Keratinocyte (primary cell): ENCODE data around the gene ZG16B. TPM values are rescaled to one million over a fixed set of nuclear protein-coding genes. Genes with fewer than 3 reads are reported as not detected.

Source experiments
- DNase-seq: peaks from one replicate; pipeline ENCODE4 v3.0.0-alpha.2; 2011; ENCODE audit warnings: low read depth, missing footprints, low spot score
- FAIRE-seq: peaks from 2 replicates; lab custom pipeline; 2011; peaks lifted over from hg19 to GRCh38; lab: Jason Lieb, UNC
- H2AFZ ChIP-seq: 2 replicates; pipeline ENCODE4 v1.6.0; 2012; ENCODE audit warnings: low read length, control low read depth, inconsistent platforms; ENCODE audit not compliant: control insufficient read depth
- H3K27ac ChIP-seq: 2 replicates; pipeline ENCODE4 v1.5.1; 2011; ENCODE audit warnings: low read length; ENCODE audit not compliant: control insufficient read depth, insufficient read depth
- H3K27me3 ChIP-seq: 3 replicates; pipeline ENCODE4 v1.6.0; 2011; ENCODE audit warnings: low read length; ENCODE audit not compliant: control insufficient read depth, insufficient read depth; ENCODE audit errors: extremely low read depth
- H3K36me3 ChIP-seq, 2 experiments: 2 replicates in 1 of 2; 3 replicates in 1 of 2; pipeline ENCODE4 v1.5.1; 2011; ENCODE audit warnings: low read length in 2 of 2, mild to moderate bottlenecking in 1 of 2; ENCODE audit not compliant: control insufficient read depth in 2 of 2, insufficient read depth in 2 of 2; ENCODE audit errors: extremely low read depth in 1 of 2
- H3K4me1 ChIP-seq: 3 replicates; pipeline ENCODE4 v1.5.1; 2011; ENCODE audit warnings: low read length; ENCODE audit not compliant: control insufficient read depth, insufficient read depth; ENCODE audit errors: extremely low read depth
- H3K4me2 ChIP-seq: 3 replicates; pipeline ENCODE4 v1.6.0; 2011; ENCODE audit warnings: low read depth, low read length; ENCODE audit not compliant: control insufficient read depth, insufficient read depth; ENCODE audit errors: extremely low read depth
- H3K4me3 ChIP-seq, 3 experiments: fragments of 200-600 bp in 1 of 3; sonication (generic) in 1 of 3; 2 replicates in 2 of 3; 3 replicates in 1 of 3; pipeline ENCODE4 v1.5.1; 2011 to 2016; ENCODE audit warnings: low read length in 3 of 3, mild to moderate bottlenecking in 3 of 3, control low read depth in 2 of 3, inconsistent platforms in 1 of 3, low read depth in 1 of 3, mixed read lengths in 1 of 3, mixed run types in 1 of 3, moderate library complexity in 1 of 3; ENCODE audit not compliant: control insufficient read depth in 2 of 3, insufficient read depth in 2 of 3; ENCODE audit errors: extremely low read depth in 1 of 3
- H3K79me2 ChIP-seq: 2 replicates; pipeline ENCODE4 v1.6.0; 2012; ENCODE audit warnings: low read length; ENCODE audit not compliant: control insufficient read depth, insufficient read depth
- H3K9ac ChIP-seq: 3 replicates; pipeline ENCODE4 v1.6.0; 2011; ENCODE audit warnings: low read length; ENCODE audit not compliant: control insufficient read depth, insufficient read depth; ENCODE audit errors: extremely low read depth
- H3K9me1 ChIP-seq: 3 replicates; pipeline ENCODE4 v1.6.0; 2011; ENCODE audit warnings: low read length; ENCODE audit not compliant: control insufficient read depth, insufficient read depth; ENCODE audit errors: extremely low read depth
- H3K9me3 ChIP-seq: 2 replicates; pipeline ENCODE4 v1.5.1; 2012; ENCODE audit warnings: low read depth, low read length; ENCODE audit not compliant: control insufficient read depth
- H4K20me1 ChIP-seq: 3 replicates; pipeline ENCODE4 v1.6.0; 2011; ENCODE audit warnings: low read length; ENCODE audit not compliant: control insufficient read depth, insufficient read depth; ENCODE audit errors: extremely low read depth
- EZH2 ChIP-seq: IDR thresholded peaks from one replicate; pipeline ENCODE4 v1.6.1; 2012; ENCODE audit warnings: inconsistent platforms, mild to moderate bottlenecking, low read length, moderate library complexity
- dilution Hi-C: fragments of 300-500 bp; cut with MboI; formaldehyde crosslinking; loops from one replicate; pipeline ENCODE4 v1.7.0; 2020; ENCODE audit warnings: low sequenced_read_pairs; ENCODE audit not compliant: extremely low pct_ligation_motif_present
- polyA plus RNA-seq, 5 experiments: library from polyadenylated mRNA; depleted of rRNA in 3 of 5; stranded (reverse) in 3 of 5; stranded (forward) in 1 of 5; unstranded in 1 of 5; fragments of >200 nt; gene quantifications; 1 replicate in 1 of 5; 2 replicates in 3 of 5; 3 replicates in 1 of 5; pipeline versions ENCODE4 v1.2.1 to v1.2.3, GENCODE V29; 2011 to 2012; ENCODE audit warnings: missing spikeins in 2 of 5, low read depth in 1 of 5, low replicate concordance in 1 of 5
- TF ChIP-seq, protein P1 (sequence below), 3 experiments: IDR thresholded peaks in 1 of 3; conservative IDR thresholded peaks in 1 of 3; optimal IDR thresholded peaks in 1 of 3; 2 replicates in 2 of 3; 3 replicates in 1 of 3; pipeline versions ENCODE3 to v1.5.1; 2011; ENCODE audit warnings: low read length in 3 of 3, mild to moderate bottlenecking in 3 of 3, moderate library complexity in 2 of 3, control low read depth in 1 of 3, inconsistent platforms in 1 of 3; ENCODE audit not compliant: insufficient read depth in 2 of 3; ENCODE audit errors: extremely low read depth in 1 of 3

Gene ZG16B
- polyA plus RNA-seq, 1 donor (not counting 4 experiments of a cell fraction or from before 2014, with no cell fraction given) = 2.1 TPM

DNA sequence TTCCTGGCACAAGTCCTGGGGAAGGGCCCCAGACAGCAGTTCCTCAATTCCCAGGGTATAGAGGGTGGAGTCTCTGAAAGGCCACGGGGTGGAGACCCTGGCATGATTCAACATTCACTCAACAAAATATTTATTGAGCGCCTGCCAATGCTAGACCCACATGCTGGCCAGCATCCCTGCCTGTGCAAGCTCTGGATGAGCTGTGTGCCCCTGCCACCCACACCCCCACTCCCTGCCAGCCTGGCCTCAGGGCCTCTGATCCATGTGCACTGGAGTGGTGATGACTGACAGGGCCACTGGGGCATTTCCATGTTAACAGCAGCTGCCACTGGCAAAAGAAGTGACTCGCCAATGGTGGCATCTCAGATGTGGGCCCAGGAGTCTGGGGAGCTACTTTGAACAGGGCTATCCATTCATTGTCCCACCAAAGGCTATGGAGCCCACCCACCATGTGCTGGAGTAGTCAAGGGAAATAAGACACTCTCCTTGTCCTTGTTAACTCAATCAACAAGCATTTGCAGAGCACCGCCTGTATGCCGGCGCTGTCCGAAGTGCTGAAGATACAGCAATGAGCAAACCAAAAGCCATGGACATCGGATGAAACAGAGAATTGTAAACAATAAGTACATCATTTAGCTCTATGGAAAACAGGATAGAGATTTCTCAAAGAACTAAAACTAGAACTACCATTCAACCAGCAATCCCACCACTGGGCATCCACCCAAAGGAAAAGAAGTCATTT lies 30.9 kb downstream of the ZG16B start:
- no peak for TF ChIP-seq EZH2
- TF ChIP-seq, protein P1, sequence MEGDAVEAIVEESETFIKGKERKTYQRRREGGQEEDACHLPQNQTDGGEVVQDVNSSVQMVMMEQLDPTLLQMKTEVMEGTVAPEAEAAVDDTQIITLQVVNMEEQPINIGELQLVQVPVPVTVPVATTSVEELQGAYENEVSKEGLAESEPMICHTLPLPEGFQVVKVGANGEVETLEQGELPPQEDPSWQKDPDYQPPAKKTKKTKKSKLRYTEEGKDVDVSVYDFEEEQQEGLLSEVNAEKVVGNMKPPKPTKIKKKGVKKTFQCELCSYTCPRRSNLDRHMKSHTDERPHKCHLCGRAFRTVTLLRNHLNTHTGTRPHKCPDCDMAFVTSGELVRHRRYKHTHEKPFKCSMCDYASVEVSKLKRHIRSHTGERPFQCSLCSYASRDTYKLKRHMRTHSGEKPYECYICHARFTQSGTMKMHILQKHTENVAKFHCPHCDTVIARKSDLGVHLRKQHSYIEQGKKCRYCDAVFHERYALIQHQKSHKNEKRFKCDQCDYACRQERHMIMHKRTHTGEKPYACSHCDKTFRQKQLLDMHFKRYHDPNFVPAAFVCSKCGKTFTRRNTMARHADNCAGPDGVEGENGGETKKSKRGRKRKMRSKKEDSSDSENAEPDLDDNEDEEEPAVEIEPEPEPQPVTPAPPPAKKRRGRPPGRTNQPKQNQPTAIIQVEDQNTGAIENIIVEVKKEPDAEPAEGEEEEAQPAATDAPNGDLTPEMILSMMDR (optimal IDR thresholded peaks at IDR 0.05 in 1 of 3, IDR thresholded peaks at IDR 0.05 in 1 of 3, conservative IDR thresholded peaks at IDR 0.05 in 1 of 3; ENCODE audit: extremely low read depth in 1 of 3, insufficient read depth in 2 of 3, low read length in 3 of 3) = no peak
- no peaks in the 10 kb centered on the region for H3K9me3 ChIP-seq
- H3K79me2 ChIP-seq = no peaks in the 10 kb centered on the region
- dilution Hi-C loops = no loop called here
- H2AFZ ChIP-seq = no peak overlapping the region
- H3K4me2 ChIP-seq = no peak overlapping the region
- no peaks in the 10 kb centered on the region for H3K36me3 ChIP-seq
- H3K4me3 ChIP-seq = no peak overlapping the region
- no peak overlapping the region for H3K9ac ChIP-seq
- no peaks in the 10 kb centered on the region for H4K20me1 ChIP-seq
- DNase-seq (no peak), FAIRE-seq (peak; percentile 29)
- H3K27ac ChIP-seq = no peak overlapping the region
- no peaks in the 10 kb centered on the region for H3K9me1 ChIP-seq
- no peaks in the 10 kb centered on the region for H3K27me3 ChIP-seq
- peaks cover 20% of the 10 kb centered on the region for H3K4me1 ChIP-seq

DNA sequence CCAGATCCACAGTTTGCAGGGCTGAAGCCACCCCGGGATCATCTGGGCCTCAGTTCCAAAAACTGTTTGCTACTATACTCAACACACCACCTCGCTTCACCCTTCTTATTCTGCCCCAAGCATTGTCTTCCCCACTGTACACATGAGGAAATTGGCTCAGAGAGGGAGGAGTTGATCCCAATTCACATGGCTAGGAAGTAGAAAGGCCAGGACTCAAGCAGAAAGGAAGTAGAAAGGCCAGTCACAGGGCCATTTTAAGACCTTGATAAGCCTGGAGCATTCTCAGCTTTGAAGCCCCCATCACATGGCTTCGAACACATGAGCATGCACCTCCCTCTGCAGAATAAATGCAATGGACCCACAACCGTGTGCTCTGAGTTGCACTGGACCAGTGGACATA lies 35.5 kb downstream of the ZG16B start:
- Histone ChIP-seq H4K20me1 (no peaks in the 10 kb centered on the region), H3K27ac (no peak overlapping the region), H3K9ac (no peak overlapping the region), H3K9me1 (no peaks in the 10 kb centered on the region), H3K36me3 (no peaks in the 10 kb centered on the region), H3K79me2 (no peaks in the 10 kb centered on the region), H3K9me3 (no peaks in the 10 kb centered on the region), H3K27me3 (no peaks in the 10 kb centered on the region), H3K4me1 (peaks cover 10% of the 10 kb centered on the region), H2AFZ (no peak overlapping the region), H3K4me3 (no peak overlapping the region), H3K4me2 (no peak overlapping the region)
- no peak for DNase-seq
- FAIRE-seq = no peak
- TF ChIP-seq, protein P1 (optimal IDR thresholded peaks at IDR 0.05 in 1 of 3, IDR thresholded peaks at IDR 0.05 in 1 of 3, conservative IDR thresholded peaks at IDR 0.05 in 1 of 3; ENCODE audit: extremely low read depth in 1 of 3, insufficient read depth in 2 of 3, low read length in 3 of 3) = no peak
- TF ChIP-seq EZH2 = no peak
- dilution Hi-C loops = no loop called here
